ENCODE results near the gene ZNF521. TPM values are rescaled to one million over a fixed set of nuclear protein-coding genes. Genes with fewer than 3 reads are reported as not detected.

ZNF521 gene
- total RNA-seq, 1 experiment from 2014 or later: not detected

DNA sequence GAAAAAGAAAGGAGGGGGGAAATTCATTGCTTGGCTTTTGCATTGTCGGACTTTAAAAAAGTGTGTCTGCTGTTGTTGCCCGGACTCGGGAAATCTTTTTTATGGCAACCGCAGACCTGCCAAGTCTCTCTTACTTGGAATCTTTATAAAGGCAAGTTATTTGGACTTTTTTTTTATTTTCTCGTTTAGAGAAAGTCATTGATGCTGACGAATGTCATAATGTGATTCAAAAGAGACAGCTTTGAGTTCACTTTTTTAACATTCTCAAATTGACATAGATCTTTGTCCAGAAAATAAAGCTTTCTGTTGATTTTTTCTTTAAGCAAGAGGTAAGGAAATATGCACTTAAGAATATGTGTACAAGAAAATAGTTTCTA, 651 bp upstream of the ZNF521 start:
- peaks cover 8% of the 10 kb centered on the region for H3K4me1 ChIP-seq (ENCODE audit: insufficient read depth, low read length, poor library complexity, severe bottlenecking)
- no peaks in the 10 kb centered on the region for H3K36me3 ChIP-seq (ENCODE audit: insufficient read depth, low read length, poor library complexity, severe bottlenecking)
- H3K4me3 ChIP-seq (ENCODE audit: low read depth, low read length, poor library complexity, severe bottlenecking): no peak overlapping the region
- POLR2A ChIA-PET (ENCODE audit: low non-redundant PET): no interaction called here
- H3K27me3 ChIP-seq (replicated peaks; ENCODE audit: insufficient read depth, low read depth, low read length, poor library complexity): peaks cover 72% of the 10 kb centered on the region
- H3K27ac ChIP-seq (ENCODE audit: low read depth, low read length, poor library complexity, severe bottlenecking): no peak overlapping the region
- CTCF ChIA-PET: no interaction called here
- intact Hi-C loops (cut with micrococcal nuclease; ENCODE audit: unreplicated experiment): no loop called here
- H3K9me3 ChIP-seq (ENCODE audit: low read depth, low read length, poor library complexity, severe bottlenecking): no peaks in the 10 kb centered on the region
- DNase-seq (ENCODE audit: low spot score): no peak
- no TSS peak for BruUV-seq (replicated peaks)
- TF ChIP-seq, protein P1, sequence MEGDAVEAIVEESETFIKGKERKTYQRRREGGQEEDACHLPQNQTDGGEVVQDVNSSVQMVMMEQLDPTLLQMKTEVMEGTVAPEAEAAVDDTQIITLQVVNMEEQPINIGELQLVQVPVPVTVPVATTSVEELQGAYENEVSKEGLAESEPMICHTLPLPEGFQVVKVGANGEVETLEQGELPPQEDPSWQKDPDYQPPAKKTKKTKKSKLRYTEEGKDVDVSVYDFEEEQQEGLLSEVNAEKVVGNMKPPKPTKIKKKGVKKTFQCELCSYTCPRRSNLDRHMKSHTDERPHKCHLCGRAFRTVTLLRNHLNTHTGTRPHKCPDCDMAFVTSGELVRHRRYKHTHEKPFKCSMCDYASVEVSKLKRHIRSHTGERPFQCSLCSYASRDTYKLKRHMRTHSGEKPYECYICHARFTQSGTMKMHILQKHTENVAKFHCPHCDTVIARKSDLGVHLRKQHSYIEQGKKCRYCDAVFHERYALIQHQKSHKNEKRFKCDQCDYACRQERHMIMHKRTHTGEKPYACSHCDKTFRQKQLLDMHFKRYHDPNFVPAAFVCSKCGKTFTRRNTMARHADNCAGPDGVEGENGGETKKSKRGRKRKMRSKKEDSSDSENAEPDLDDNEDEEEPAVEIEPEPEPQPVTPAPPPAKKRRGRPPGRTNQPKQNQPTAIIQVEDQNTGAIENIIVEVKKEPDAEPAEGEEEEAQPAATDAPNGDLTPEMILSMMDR (conservative IDR thresholded peaks at IDR 0.05; ENCODE audit: low read depth, low read length): no peak; the same call in 1 of the 2 replicates
- TF ChIP-seq EZH2 (IDR thresholded peaks at IDR 0.05; ENCODE audit: borderline replicate concordance, low read depth, low read length, poor library complexity, severe bottlenecking): no peak

GRCh38 chr18:25351280-25351775, 638 bp downstream of the ZNF521 start:
- H3K9me3 ChIP-seq (ENCODE audit: low read depth, low read length, poor library complexity, severe bottlenecking): no peaks in the 10 kb centered on the region
- BruUV-seq (replicated peaks): no TSS peak
- H3K4me3 ChIP-seq (ENCODE audit: low read depth, low read length, poor library complexity, severe bottlenecking): peak overlapping the region; percentile 45
- H3K36me3 ChIP-seq (ENCODE audit: insufficient read depth, low read length, poor library complexity, severe bottlenecking): no peaks in the 10 kb centered on the region
- DNase-seq (ENCODE audit: low spot score): no peak
- H3K4me1 ChIP-seq (ENCODE audit: insufficient read depth, low read length, poor library complexity, severe bottlenecking): peaks cover 8% of the 10 kb centered on the region
- intact Hi-C loops (cut with micrococcal nuclease; ENCODE audit: unreplicated experiment): no loop called here
- ChIA-PET CTCF (no interaction called here), POLR2A (ENCODE audit: low non-redundant PET) (no interaction called here)
- TF ChIP-seq, protein P1 (conservative IDR thresholded peaks at IDR 0.05; ENCODE audit: low read depth, low read length): no peak
- TF ChIP-seq EZH2 (IDR thresholded peaks at IDR 0.05; ENCODE audit: borderline replicate concordance, low read depth, low read length, poor library complexity, severe bottlenecking): no peak
- H3K27me3 ChIP-seq (replicated peaks; ENCODE audit: insufficient read depth, low read depth, low read length, poor library complexity): peaks cover 85% of the 10 kb centered on the region
- H3K27ac ChIP-seq (ENCODE audit: low read depth, low read length, poor library complexity, severe bottlenecking): no peak overlapping the region

- Histone ChIP-seq H3K9me3 (ENCODE audit: low read depth, low read length, poor library complexity, severe bottlenecking) (no peaks in the 10 kb centered on the region), H3K4me3 (ENCODE audit: low read depth, low read length, poor library complexity, severe bottlenecking) (peak overlapping the region; percentile 45), H3K4me1 (ENCODE audit: insufficient read depth, low read length, poor library complexity, severe bottlenecking) (peaks cover 8% of the 10 kb centered on the region), H3K27ac (ENCODE audit: low read depth, low read length, poor library complexity, severe bottlenecking) (no peak overlapping the region), H3K36me3 (ENCODE audit: insufficient read depth, low read length, poor library complexity, severe bottlenecking) (no peaks in the 10 kb centered on the region), H3K27me3 (replicated peaks; ENCODE audit: insufficient read depth, low read depth, low read length, poor library complexity) (peaks cover 92% of the 10 kb centered on the region)
- TF ChIP-seq, protein P1 (conservative IDR thresholded peaks at IDR 0.05; ENCODE audit: low read depth, low read length): no peak
- peak; percentile 98 for TF ChIP-seq EZH2 (IDR thresholded peaks at IDR 0.05; ENCODE audit: borderline replicate concordance, low read depth, low read length, poor library complexity, severe bottlenecking)
- peak; percentile 7 for DNase-seq (ENCODE audit: low spot score)
- ChIA-PET CTCF (no interaction called here), POLR2A (ENCODE audit: low non-redundant PET) (no interaction called here)
- BruUV-seq (replicated peaks): no TSS peak
- intact Hi-C loops (cut with micrococcal nuclease; ENCODE audit: unreplicated experiment): no loop called here
These were observed 1.3 kb downstream of the ZNF521 start for GRCh38 chr18:25350489-25351251.
